HG03175 (cell line): ENCODE data around the gene ANKRD35.
"Not testable (repeated sequence)": the region's sequence is repeated elsewhere in the genome, so short reads cannot be mapped to it uniquely, and the experiment has no call there.

Source experiments
- ATAC-seq: cut with Tn5 transposase; IDR thresholded peaks from one replicate; pipeline ENCODE4 v1.9.1; 2021; ENCODE audit warnings: mild to moderate bottlenecking, moderate library complexity; ENCODE audit not compliant: unreplicated experiment

ANKRD35 gene, protein sequence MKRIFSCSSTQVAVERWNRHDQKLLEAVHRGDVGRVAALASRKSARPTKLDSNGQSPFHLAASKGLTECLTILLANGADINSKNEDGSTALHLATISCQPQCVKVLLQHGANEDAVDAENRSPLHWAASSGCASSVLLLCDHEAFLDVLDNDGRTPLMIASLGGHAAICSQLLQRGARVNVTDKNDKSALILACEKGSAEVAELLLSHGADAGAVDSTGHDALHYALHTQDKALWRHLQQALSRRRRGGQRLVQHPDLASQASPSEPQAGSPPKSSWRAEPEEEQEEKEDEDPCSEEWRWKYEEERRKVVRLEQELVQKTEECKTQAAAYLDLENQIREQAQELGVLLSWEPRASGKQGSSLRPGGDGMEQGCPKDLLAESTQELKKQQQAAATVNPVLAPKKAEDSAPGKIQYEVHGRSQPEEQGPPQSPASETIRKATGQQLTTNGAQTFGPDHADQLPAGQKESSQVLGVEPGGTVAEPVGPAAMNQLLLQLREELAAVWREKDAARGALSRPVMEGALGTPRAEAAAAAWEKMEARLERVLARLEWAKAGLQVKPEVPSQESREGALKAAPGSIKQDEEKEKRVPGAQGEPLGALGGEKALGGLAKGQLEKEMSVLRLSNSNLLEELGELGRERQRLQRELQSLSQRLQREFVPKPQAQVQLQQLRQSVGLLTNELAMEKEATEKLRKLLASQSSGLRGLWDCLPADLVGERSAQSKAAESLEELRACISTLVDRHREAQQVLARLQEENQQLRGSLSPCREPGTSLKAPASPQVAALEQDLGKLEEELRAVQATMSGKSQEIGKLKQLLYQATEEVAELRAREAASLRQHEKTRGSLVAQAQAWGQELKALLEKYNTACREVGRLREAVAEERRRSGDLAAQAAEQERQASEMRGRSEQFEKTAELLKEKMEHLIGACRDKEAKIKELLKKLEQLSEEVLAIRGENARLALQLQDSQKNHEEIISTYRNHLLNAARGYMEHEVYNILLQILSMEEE

DNA sequence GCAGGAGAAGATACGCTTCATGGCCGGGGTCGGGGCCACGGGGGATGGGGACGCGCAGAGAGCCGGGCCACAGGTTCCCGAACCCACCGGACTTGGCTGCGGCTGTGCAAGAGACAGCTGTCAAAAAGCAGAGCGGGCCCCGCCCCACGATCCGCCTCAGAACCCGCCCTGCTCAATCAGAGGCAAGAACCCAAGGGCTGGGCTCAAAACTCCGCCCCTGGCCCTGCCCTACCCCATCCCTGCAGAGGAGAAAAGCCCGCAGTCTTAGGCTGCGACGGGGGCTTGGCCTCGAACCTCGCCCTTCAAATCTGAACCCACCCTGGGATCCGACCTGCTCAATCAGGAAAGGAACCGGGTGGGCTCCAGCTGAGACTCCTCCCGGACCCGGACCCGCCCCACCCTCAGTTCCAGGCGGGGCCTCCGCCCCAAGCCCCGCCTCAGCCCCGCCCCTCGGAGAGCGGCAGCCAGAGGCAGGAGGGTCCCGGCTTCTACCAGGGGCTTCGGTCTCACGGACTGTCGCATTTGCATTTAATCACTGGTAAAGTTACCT lies at the start of gene ANKRD35:
ANKRD35 (minus strand) TSS at position 129 of the 550 bp plus-strand sequence; CDS start at position 21, 108 bp downstream.
- peak; percentile 100 for ATAC-seq

DNA sequence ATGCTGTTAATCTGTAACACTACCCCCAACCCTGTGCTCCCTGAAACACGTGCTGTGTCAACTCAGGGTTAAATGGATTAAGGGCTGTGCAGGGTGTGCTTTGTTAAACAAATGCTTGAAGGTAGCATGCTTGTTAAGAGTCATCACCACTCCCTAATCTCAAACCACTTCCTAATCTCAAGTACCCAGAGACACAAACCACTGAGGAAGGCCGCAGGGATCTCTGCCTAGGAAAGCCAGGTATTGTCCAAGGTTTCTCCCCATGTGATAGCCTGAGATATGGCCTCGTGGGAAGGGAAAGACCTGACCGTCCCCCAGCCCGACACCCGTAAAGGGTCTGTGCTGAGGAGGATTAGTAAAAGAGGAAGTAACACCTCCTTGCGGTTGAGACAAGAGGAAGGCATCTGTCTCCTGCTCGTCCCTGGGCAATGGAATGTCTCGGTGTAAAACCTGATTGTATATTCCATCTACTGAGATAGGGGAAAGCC lies 46.9 kb upstream of the ANKRD35 start:
- not testable (repeated sequence) for ATAC-seq

GRCh38 chr1:145927916-145928643 lies 42.4 kb upstream of the ANKRD35 start:
- no peak for ATAC-seq

DNA sequence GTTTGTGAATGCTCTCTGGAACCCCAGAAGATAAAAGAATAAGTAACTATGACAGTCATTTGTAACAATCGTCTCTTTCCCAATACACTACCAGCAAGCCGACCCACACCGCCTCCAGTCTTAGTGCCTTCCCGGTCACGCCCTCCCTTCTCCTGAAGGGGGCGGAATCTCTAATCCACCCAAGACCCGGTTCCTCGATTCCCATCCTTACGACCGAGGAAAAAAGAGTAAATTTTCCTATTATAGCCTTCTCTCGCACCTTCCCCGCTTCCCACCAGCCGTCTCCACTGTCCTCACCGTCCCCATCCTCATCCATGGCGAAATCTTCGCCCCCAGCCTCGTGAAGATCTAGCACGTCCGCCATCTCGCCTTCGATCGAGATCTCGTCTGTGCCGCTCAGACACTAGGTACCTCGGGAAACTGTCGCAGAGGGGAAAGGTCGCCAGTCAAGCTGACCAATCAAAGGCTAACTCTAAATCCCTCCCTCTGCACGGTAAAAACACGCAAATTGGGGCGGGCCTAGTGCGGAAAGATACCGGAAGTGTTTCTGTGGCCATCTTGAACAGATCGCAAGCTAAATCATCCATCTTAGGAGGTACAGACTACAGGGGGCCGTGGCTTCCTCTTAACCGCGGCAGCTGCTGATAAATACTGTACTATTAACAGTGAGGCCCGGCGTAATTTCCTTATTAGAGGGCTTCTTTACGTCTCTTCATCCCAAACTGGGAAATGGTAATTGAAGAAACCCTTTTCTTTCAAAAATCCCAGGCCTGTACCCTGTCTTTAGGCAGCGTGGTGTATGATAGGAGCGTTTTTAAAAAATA lies 41.6 kb upstream of the ANKRD35 start, which contains the start of gene RBM8A:
RBM8A (minus strand) TSS at position 422 of the 824 bp plus-strand sequence; CDS start at position 364, 58 bp downstream.
- ATAC-seq = peak; percentile 93

- ATAC-seq = peak; percentile 7
Observed at GRCh38 chr1:145926686-145927062, 41.0 kb upstream of the ANKRD35 start.

GRCh38 chr1:145922266-145922665 lies 36.6 kb upstream of the ANKRD35 start:
- ATAC-seq = no peak

- not testable (repeated sequence) for ATAC-seq
Observed at GRCh38 chr1:145920297-145920696, 34.6 kb upstream of the ANKRD35 start.

- ATAC-seq = peak; percentile 89
Observed at GRCh38 chr1:145918992-145919939, 33.6 kb upstream of the ANKRD35 start.

DNA sequence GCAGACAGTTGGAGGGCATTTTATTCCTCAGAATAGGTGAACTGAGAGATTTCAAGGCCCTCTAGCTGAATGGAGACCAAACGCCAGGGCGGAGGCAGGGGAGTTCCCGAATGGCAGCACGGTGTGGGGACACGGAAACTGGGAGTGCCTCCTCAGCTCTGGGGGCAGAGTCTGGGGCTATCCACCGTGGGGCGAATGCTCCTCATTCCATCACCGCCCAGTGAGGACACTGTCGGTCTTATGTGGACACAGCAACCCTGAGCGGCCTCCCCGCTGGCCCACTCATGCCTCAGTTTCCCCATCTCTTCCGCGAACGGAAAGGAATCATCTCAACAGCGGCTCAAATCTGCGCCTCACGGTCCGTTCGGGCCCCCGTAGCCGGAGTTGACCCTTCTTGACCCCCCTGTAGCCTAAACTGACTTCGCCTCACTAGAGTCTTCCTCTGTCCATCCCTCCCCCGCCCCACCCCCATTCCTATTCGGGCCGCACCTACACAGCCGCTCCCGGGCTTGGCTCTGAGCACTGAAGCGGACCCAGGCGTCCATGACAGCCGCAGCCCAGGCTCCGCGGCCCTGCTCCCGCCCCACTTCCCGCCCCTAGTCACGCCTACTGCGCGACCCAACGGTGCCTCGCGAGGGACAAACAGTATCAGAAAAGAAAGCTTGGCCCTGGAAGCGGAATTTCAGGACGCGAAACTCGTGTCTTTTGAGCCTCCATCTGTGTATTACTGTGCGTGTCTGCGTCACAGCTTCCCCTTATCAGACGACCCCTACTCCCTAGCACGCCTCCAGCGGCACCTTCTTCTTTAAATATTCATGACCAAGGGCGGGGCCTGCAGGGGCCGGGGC lies 32.7 kb upstream of the ANKRD35 start, which contains the start of gene PEX11B:
PEX11B (minus strand) TSS at position 574 of the 848 bp plus-strand sequence; CDS start at position 545, 29 bp downstream.
- ATAC-seq = peak; percentile 84

- ATAC-seq = no peak
Observed at GRCh38 chr1:145917595-145917994, 31.9 kb upstream of the ANKRD35 start.

- no peak for ATAC-seq
Observed at GRCh38 chr1:145916745-145917144, 31.1 kb upstream of the ANKRD35 start.

GRCh38 chr1:145912128-145912641 lies 26.5 kb upstream of the ANKRD35 start:
- ATAC-seq = no peak

GRCh38 chr1:145908653-145909052 lies 23.0 kb upstream of the ANKRD35 start:
- ATAC-seq = no peak

DNA sequence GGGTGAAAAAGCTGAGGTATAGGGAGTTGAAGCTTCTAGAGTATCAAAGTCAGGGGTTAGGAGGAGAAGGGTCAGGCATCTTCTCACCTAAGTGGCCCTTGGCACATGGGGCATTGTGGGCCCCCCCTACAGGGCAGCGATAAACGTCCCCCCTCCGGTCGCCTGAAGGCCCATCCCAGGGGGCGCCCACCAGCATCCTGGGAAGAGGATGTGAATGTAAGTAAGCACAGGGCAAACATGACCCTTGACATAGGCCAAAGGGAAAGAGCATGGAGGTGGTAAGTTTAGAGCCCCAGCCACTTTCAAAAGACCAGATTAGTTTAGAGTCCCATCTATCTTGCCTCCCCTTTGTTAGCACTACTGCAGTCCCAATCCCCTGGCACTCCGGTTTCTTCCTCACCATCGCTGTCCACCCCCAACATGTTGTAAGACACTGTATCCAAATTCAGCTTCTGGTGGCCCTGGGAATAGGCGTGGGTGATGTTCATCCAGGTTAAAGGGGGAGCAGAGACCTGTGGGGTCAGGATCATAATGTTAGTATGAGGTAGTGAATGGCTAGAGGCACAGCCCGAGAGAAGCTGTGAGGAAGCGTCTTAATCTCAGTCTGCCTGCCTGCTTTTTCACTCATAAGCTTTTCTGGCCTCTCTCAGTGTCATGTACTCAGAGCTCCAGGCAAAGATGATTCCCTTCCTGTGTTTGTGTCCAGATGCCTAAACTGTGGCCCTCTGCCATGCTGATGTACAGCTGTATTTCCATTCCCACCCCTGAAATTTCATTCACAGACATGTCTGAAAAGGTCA lies 21.5 kb upstream of the ANKRD35 start:
- no peak for ATAC-seq

GRCh38 chr1:145901312-145902021 lies 15.8 kb upstream of the ANKRD35 start:
- ATAC-seq = no peak
